Adrenal gland (tissue), 5 donors: ENCODE measurements around the gene CSTF3.

Source experiments
- POLR2A ChIP-seq, 2 donors: fragments of 450-650 bp; IDR thresholded peaks; one replicate each; pipeline ENCODE4 v1.6.1; 2017; ENCODE audit warnings: antibody characterized with exemption in 2 of 2, mild to moderate bottlenecking in 2 of 2, moderate library complexity in 1 of 2
- TF ChIP-seq, protein P1 (sequence below), 6 experiments: fragments of 450-650 bp in 4 of 6; fragments of 200-600 bp in 2 of 6; sonication (generic) in 1 of 6; IDR thresholded peaks; 1 replicate in 5 of 6; 2 replicates in 1 of 6; pipeline versions ENCODE4 v1.5.1 to v1.8.0; 2016 to 2021; ENCODE audit warnings: antibody characterized with exemption in 6 of 6, mild to moderate bottlenecking in 2 of 6, moderate library complexity in 1 of 6
- donor health status: DM: no; HTN: no; CAD: no.

DNA sequence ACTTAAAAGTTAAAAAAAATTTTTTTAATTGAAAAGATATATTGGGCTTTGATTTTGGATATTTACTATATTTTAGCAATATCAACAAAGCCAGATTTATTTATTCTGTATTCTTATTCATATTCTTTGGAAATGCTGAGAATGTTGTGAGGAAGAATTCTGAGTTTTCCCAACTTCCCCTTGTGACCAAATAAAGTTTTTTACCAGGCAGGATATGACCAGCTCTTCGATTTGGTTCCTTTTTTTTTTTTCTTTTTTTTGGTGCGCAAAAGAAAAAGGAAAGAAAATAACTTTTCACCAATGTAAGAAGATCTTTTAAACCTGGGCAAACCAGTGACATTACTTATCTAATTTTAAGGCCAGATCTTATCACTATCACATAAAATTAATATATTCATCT lies 109.0 kb downstream of the CSTF3 start:
- TF ChIP-seq, protein P1, sequence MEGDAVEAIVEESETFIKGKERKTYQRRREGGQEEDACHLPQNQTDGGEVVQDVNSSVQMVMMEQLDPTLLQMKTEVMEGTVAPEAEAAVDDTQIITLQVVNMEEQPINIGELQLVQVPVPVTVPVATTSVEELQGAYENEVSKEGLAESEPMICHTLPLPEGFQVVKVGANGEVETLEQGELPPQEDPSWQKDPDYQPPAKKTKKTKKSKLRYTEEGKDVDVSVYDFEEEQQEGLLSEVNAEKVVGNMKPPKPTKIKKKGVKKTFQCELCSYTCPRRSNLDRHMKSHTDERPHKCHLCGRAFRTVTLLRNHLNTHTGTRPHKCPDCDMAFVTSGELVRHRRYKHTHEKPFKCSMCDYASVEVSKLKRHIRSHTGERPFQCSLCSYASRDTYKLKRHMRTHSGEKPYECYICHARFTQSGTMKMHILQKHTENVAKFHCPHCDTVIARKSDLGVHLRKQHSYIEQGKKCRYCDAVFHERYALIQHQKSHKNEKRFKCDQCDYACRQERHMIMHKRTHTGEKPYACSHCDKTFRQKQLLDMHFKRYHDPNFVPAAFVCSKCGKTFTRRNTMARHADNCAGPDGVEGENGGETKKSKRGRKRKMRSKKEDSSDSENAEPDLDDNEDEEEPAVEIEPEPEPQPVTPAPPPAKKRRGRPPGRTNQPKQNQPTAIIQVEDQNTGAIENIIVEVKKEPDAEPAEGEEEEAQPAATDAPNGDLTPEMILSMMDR (IDR thresholded peaks at IDR 0.05), result no peak
- TF ChIP-seq POLR2A (IDR thresholded peaks at IDR 0.05), result no peak
